Neural crest cell (in vitro differentiated cells): ENCODE data around the gene DENND1A. TPM values are rescaled to one million over a fixed set of nuclear protein-coding genes. Genes with fewer than 3 reads are reported as not detected.

Experiments
- DNase-seq: peaks from one replicate; pipeline ENCODE4 v3.0.0; 2021; ENCODE audit warnings: low read depth, mixed read lengths, low spot score
- H3K27ac Mint-ChIP-seq: one replicate; pipeline ENCODE4 v1.8.0; 2021; ENCODE audit warnings: mild to moderate bottlenecking, mixed read lengths; ENCODE audit not compliant: unreplicated experiment
- H3K27me3 Mint-ChIP-seq: 2 replicates; pipeline ENCODE4 v1.8.0; 2021; ENCODE audit warnings: low read depth, mild to moderate bottlenecking, mixed read lengths
- H3K36me3 Mint-ChIP-seq: 2 replicates; pipeline ENCODE4 v1.8.0; 2021; ENCODE audit warnings: low read depth, mild to moderate bottlenecking, mixed read lengths
- H3K4me1 Mint-ChIP-seq: 2 replicates; pipeline ENCODE4 v1.8.0; 2021; ENCODE audit warnings: mixed read lengths
- H3K4me3 Mint-ChIP-seq: one replicate; pipeline ENCODE4 v1.8.0; 2021; ENCODE audit warnings: mild to moderate bottlenecking, mixed read lengths
- H3K9me3 Mint-ChIP-seq: 2 replicates; pipeline ENCODE4 v1.8.0; 2021; ENCODE audit warnings: mixed read lengths
- CTCF ChIP-seq: fragments of 200-600 bp; sonication (generic); conservative IDR thresholded peaks from 2 replicates; pipeline ENCODE4 v1.5.0; 2021; ENCODE audit warnings: antibody characterized with exemption, mild to moderate bottlenecking
- total RNA-seq: library from RNA; stranded (reverse); gene quantifications from 2 replicates; pipeline ENCODE4 v1.2.1, GENCODE V29; 2021

DENND1A gene
- total RNA-seq, 1 donor from 2014 or later: 17.8 TPM

GRCh38 chr9:123814496-123814895 lies 115.4 kb downstream of the DENND1A start:
- H3K9me3 Mint-ChIP-seq: no peaks in the 10 kb centered on the region
- H3K27me3 Mint-ChIP-seq: no peaks in the 10 kb centered on the region
- no peak overlapping the region for H3K4me3 Mint-ChIP-seq
- no peaks in the 10 kb centered on the region for H3K36me3 Mint-ChIP-seq
- DNase-seq: no peak
- peaks cover 10% of the 10 kb centered on the region for H3K4me1 Mint-ChIP-seq
- no peak for TF ChIP-seq CTCF
- H3K27ac Mint-ChIP-seq: no peak overlapping the region

GRCh38 chr9:123812984-123813383 lies 116.9 kb downstream of the DENND1A start:
- H3K36me3 Mint-ChIP-seq: no peaks in the 10 kb centered on the region
- peaks cover 2% of the 10 kb centered on the region for H3K27me3 Mint-ChIP-seq
- no peak for DNase-seq
- H3K9me3 Mint-ChIP-seq: no peaks in the 10 kb centered on the region
- H3K4me1 Mint-ChIP-seq: peaks cover 10% of the 10 kb centered on the region
- TF ChIP-seq CTCF: no peak
- no peak overlapping the region for H3K27ac Mint-ChIP-seq
- H3K4me3 Mint-ChIP-seq: no peak overlapping the region

GRCh38 chr9:123807251-123807650 lies 122.7 kb downstream of the DENND1A start:
- no peaks in the 10 kb centered on the region for H3K36me3 Mint-ChIP-seq
- no peaks in the 10 kb centered on the region for H3K9me3 Mint-ChIP-seq
- TF ChIP-seq CTCF: no peak
- H3K27ac Mint-ChIP-seq: no peak overlapping the region
- H3K4me1 Mint-ChIP-seq: no peaks in the 10 kb centered on the region
- DNase-seq: no peak
- H3K27me3 Mint-ChIP-seq: peaks cover 2% of the 10 kb centered on the region
- no peak overlapping the region for H3K4me3 Mint-ChIP-seq

GRCh38 chr9:123806829-123807228 lies 123.1 kb downstream of the DENND1A start:
- no peak for DNase-seq
- Mint-ChIP-seq H3K27ac (no peak overlapping the region), H3K36me3 (no peaks in the 10 kb centered on the region), H3K4me1 (no peaks in the 10 kb centered on the region), H3K9me3 (no peaks in the 10 kb centered on the region), H3K4me3 (no peak overlapping the region), H3K27me3 (peaks cover 2% of the 10 kb centered on the region)
- no peak for TF ChIP-seq CTCF

GRCh38 chr9:123798195-123798594 lies 131.7 kb downstream of the DENND1A start:
- Mint-ChIP-seq H3K4me1 (peaks cover 7% of the 10 kb centered on the region), H3K36me3 (no peaks in the 10 kb centered on the region), H3K4me3 (no peak overlapping the region), H3K9me3 (no peaks in the 10 kb centered on the region), H3K27me3 (no peaks in the 10 kb centered on the region), H3K27ac (no peak overlapping the region)
- no peak for DNase-seq
- TF ChIP-seq CTCF: no peak
